Measurements from ENCODE around the gene ZMYND11. TPM values are rescaled to one million over a fixed set of nuclear protein-coding genes. Genes with fewer than 3 reads are reported as not detected.

Gene ZMYND11
- total and polyA plus RNA-seq, 4 donors: 29.5 to 78.3 (median 43.2) TPM

- H3K9ac ChIP-seq (ENCODE audit: insufficient read depth in 1 of 2, low read length in 2 of 2): no peak overlapping the region
These were observed 30.2 kb upstream of the ZMYND11 start for GRCh38 chr10:104862-105565.

GRCh38 chr10:105806-106205 is 29.4 kb upstream of the ZMYND11 start:
- H3K27me3 ChIP-seq (ENCODE audit: control insufficient read depth in 3 of 3, insufficient read depth in 3 of 3, low read length in 2 of 3): no peaks in the 10 kb centered on the region
- H3K27ac ChIP-seq (ENCODE audit: low read depth in 1 of 2, low read length in 1 of 2): no peak overlapping the region
- no peaks in the 10 kb centered on the region for H3K36me3 ChIP-seq (ENCODE audit: control insufficient read depth in 4 of 4, insufficient read depth in 4 of 4, low read length in 4 of 4)
- peaks cover 0 to 10% (median 2%) of the 10 kb centered on the region in 4 donors for H3K9me3 ChIP-seq (ENCODE audit: control insufficient read depth in 4 of 4, insufficient read depth in 3 of 4, low read length in 3 of 4)
- WGBS, 2 donors: 94 to 95% methylated on average over 4 of the region's 4 CpGs
- H3K9ac ChIP-seq (ENCODE audit: insufficient read depth in 1 of 2, low read length in 2 of 2): no peak overlapping the region
- no peak for ATAC-seq (ENCODE audit: insufficient read depth, low FRiP score)
- no peak for DNase-seq
- H3K4me3 ChIP-seq: no peak overlapping the region
- H3K4me1 ChIP-seq (ENCODE audit: control insufficient read depth in 5 of 5, insufficient read depth in 5 of 5, low read length in 5 of 5): peaks cover 0 to 9% (median 0%) of the 10 kb centered on the region in 5 donors
- no peak for TF ChIP-seq CTCF (IDR thresholded peaks at IDR 0.05; ENCODE audit: control extremely low read depth, extremely low read depth)

More at GRCh38 chr10:104862-105565, 30.2 kb upstream of the ZMYND11 start:
- Histone ChIP-seq H3K36me3 (ENCODE audit: control insufficient read depth in 4 of 4, insufficient read depth in 4 of 4, low read length in 4 of 4) (no peaks in the 10 kb centered on the region), H3K27ac (ENCODE audit: low read depth in 1 of 2, low read length in 1 of 2) (no peak overlapping the region), H3K9me3 (ENCODE audit: control insufficient read depth in 4 of 4, insufficient read depth in 3 of 4, low read length in 3 of 4) (peaks cover 0 to 10% (median 2%) of the 10 kb centered on the region in 4 donors), H3K4me3 (no peak overlapping the region), H3K4me1 (ENCODE audit: control insufficient read depth in 5 of 5, insufficient read depth in 5 of 5, low read length in 5 of 5) (peaks cover 0 to 9% (median 0%) of the 10 kb centered on the region in 5 donors), H3K27me3 (ENCODE audit: control insufficient read depth in 3 of 3, insufficient read depth in 3 of 3, low read length in 2 of 3) (no peaks in the 10 kb centered on the region)
- ATAC-seq (ENCODE audit: insufficient read depth, low FRiP score) (no peak), DNase-seq (no peak)
- no peak for TF ChIP-seq CTCF (IDR thresholded peaks at IDR 0.05; ENCODE audit: control extremely low read depth, extremely low read depth)
- WGBS, 2 donors: 91 to 96% methylated on average over 11 to 16 of the region's 16 CpGs

GRCh38 chr10:106740-107139 is 28.5 kb upstream of the ZMYND11 start:
- Histone ChIP-seq H3K27me3 (ENCODE audit: control insufficient read depth in 3 of 3, insufficient read depth in 3 of 3, low read length in 2 of 3) (no peaks in the 10 kb centered on the region), H3K9ac (ENCODE audit: insufficient read depth in 1 of 2, low read length in 2 of 2) (no peak overlapping the region), H3K4me3 (no peak overlapping the region), H3K9me3 (ENCODE audit: control insufficient read depth in 4 of 4, insufficient read depth in 3 of 4, low read length in 3 of 4) (peaks cover 0 to 10% (median 2%) of the 10 kb centered on the region in 4 donors), H3K36me3 (ENCODE audit: control insufficient read depth in 4 of 4, insufficient read depth in 4 of 4, low read length in 4 of 4) (no peaks in the 10 kb centered on the region), H3K4me1 (ENCODE audit: control insufficient read depth in 5 of 5, insufficient read depth in 5 of 5, low read length in 5 of 5) (peaks cover 0 to 9% (median 0%) of the 10 kb centered on the region in 5 donors), H3K27ac (ENCODE audit: low read depth in 1 of 2, low read length in 1 of 2) (no peak overlapping the region)
- 65 to 66% methylated on average over 6 of the region's 6 CpGs for WGBS, 2 donors
- DNase-seq (peak; percentile 46 to 75 (median 68)), ATAC-seq (ENCODE audit: insufficient read depth, low FRiP score) (no peak)
- no peak for TF ChIP-seq CTCF (IDR thresholded peaks at IDR 0.05; ENCODE audit: control extremely low read depth, extremely low read depth)

All from lung (tissue), 12 donors.